HT-29 (cell line): Measurements from ENCODE around the gene ANKRD44. TPM values are rescaled to one million over a fixed set of nuclear protein-coding genes. Genes with fewer than 3 reads are reported as not detected.
A peak's percentile ranks its signal among the peaks of the same experiment; 100 is the strongest.

Experiments used
- DNase-seq: peaks from one replicate; pipeline ENCODE4 v3.0.0-alpha.2; 2015; ENCODE audit warnings: low spot score
- total RNA-seq: library from RNA; depleted of rRNA; stranded (reverse); fragments of >200 nt; shearing (Covaris generic); gene quantifications from 2 replicates; pipeline ENCODE4 v1.2.3, GENCODE V29; 2014

The ANKRD44 gene
- total RNA-seq, 1 experiment from 2014 or later = 2.8 TPM

- DNase-seq = peak; percentile 58
Measured at GRCh38 chr2:197113275-197113711, 197.3 kb downstream of the ANKRD44 start.

- no peak for DNase-seq
Measured at GRCh38 chr2:197109326-197109725, 201.3 kb downstream of the ANKRD44 start.

- no peak for DNase-seq
Measured at GRCh38 chr2:197108758-197109157, 201.8 kb downstream of the ANKRD44 start.

- DNase-seq = peak; percentile 46
Measured at GRCh38 chr2:197107291-197108269, 203.0 kb downstream of the ANKRD44 start.

- no peak for DNase-seq
Measured at GRCh38 chr2:197103363-197103762, 207.2 kb downstream of the ANKRD44 start.

GRCh38 chr2:197102231-197102630 lies 208.3 kb downstream of the ANKRD44 start:
- DNase-seq = no peak

- DNase-seq = no peak
Measured at GRCh38 chr2:197101519-197101918, 209.1 kb downstream of the ANKRD44 start.

GRCh38 chr2:197097578-197098366 lies 212.8 kb downstream of the ANKRD44 start:
- peak; percentile 30 for DNase-seq

GRCh38 chr2:197096649-197097048 lies 213.9 kb downstream of the ANKRD44 start:
- no peak for DNase-seq

- DNase-seq = no peak
Measured at GRCh38 chr2:197092431-197092830, 218.1 kb downstream of the ANKRD44 start.

- peak; percentile 41 for DNase-seq
Measured at GRCh38 chr2:197090742-197091367, 219.7 kb downstream of the ANKRD44 start.

- no peak for DNase-seq
Measured at GRCh38 chr2:197089655-197090054, 220.9 kb downstream of the ANKRD44 start.

GRCh38 chr2:197088694-197089093 lies 221.9 kb downstream of the ANKRD44 start:
- no peak for DNase-seq

- DNase-seq = no peak
Measured at GRCh38 chr2:197086500-197086899, 224.1 kb downstream of the ANKRD44 start.

- DNase-seq = no peak
Measured at GRCh38 chr2:197085665-197086064, 224.9 kb downstream of the ANKRD44 start.

GRCh38 chr2:197081294-197081693 lies 229.3 kb downstream of the ANKRD44 start:
- DNase-seq = no peak

GRCh38 chr2:197080578-197081216 lies 229.9 kb downstream of the ANKRD44 start:
- no peak for DNase-seq

GRCh38 chr2:197079832-197080555 lies 230.6 kb downstream of the ANKRD44 start:
- DNase-seq = no peak

- no peak for DNase-seq
Measured at GRCh38 chr2:197079414-197079813, 231.2 kb downstream of the ANKRD44 start.

- DNase-seq = no peak
Measured at GRCh38 chr2:197078535-197078934, 232.0 kb downstream of the ANKRD44 start.

- no peak for DNase-seq
Measured at GRCh38 chr2:197077336-197077735, 233.2 kb downstream of the ANKRD44 start.
